ENCODE data around the gene BBS9. TPM values are rescaled to one million over a fixed set of nuclear protein-coding genes. Genes with fewer than 3 reads are reported as not detected.

BBS9 gene
- total and polyA plus RNA-seq, 7 donors = 2.4 to 36.6 (median 30.5) TPM

DNA sequence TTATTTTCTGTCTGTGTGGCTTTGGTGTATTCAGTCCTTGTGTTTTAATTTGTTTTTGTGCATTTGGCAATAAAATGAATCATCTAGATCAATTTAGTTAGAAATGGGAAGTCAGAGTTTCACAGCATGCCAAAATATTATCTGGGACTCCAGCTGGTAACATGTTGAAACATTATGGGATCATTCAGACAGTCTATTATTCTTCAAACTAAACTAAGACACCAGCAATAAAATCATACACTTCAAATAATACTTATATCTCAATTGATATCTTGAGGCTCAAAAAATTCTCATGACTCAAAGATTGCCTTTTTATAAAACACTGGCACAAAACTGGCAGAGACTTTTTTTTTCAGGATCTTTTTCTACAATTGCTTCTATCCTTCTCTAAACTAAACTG lies 14.4 kb upstream of the BBS9 start:
- Histone ChIP-seq H3K9me3 (no peaks in the 10 kb centered on the region), H3K27ac (no peak overlapping the region), H3K4me3 (no peak overlapping the region), H3K36me3 (no peaks in the 10 kb centered on the region), H3K27me3 (no peaks in the 10 kb centered on the region), H3K4me1 (peaks cover 0 to under 1% (median 0%) of the 10 kb centered on the region in 4 donors)
- TF ChIP-seq, protein P1, sequence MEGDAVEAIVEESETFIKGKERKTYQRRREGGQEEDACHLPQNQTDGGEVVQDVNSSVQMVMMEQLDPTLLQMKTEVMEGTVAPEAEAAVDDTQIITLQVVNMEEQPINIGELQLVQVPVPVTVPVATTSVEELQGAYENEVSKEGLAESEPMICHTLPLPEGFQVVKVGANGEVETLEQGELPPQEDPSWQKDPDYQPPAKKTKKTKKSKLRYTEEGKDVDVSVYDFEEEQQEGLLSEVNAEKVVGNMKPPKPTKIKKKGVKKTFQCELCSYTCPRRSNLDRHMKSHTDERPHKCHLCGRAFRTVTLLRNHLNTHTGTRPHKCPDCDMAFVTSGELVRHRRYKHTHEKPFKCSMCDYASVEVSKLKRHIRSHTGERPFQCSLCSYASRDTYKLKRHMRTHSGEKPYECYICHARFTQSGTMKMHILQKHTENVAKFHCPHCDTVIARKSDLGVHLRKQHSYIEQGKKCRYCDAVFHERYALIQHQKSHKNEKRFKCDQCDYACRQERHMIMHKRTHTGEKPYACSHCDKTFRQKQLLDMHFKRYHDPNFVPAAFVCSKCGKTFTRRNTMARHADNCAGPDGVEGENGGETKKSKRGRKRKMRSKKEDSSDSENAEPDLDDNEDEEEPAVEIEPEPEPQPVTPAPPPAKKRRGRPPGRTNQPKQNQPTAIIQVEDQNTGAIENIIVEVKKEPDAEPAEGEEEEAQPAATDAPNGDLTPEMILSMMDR (IDR thresholded peaks at IDR 0.05) = no peak
- TF ChIP-seq POLR2AphosphoS5 (IDR thresholded peaks at IDR 0.05) = no peak
- no peak for TF ChIP-seq EP300 (IDR thresholded peaks at IDR 0.05)
- no peak for TF ChIP-seq POLR2A (IDR thresholded peaks at IDR 0.05)
- DNase-seq = no peak
- intact Hi-C loops (cut with DNase I) = no loop called here

DNA sequence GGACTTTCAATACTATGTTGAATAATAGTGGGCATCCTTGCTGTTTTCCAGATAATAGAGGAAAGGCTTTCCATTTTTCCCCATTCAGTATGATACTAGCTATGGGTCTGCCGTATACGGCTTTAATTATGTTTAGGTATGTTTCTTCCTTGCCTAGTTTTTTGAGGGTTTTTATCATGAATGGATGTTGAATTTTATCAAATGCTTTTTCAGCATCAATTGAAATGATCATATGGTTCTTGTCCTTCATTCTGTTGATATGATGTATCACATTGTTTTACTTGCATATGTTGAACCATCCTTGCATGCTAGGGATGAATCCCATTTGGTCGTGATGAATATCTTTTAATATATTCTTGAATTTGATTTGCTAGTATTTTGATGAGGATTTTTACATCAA lies 11.0 kb upstream of the BBS9 start:
- no peaks in the 10 kb centered on the region for H3K4me1 ChIP-seq
- H3K27ac ChIP-seq = no peak overlapping the region
- DNase-seq = no peak
- no peak overlapping the region for H3K4me3 ChIP-seq
- TF ChIP-seq POLR2AphosphoS5 (IDR thresholded peaks at IDR 0.05) = no peak
- no peak for TF ChIP-seq POLR2A (IDR thresholded peaks at IDR 0.05)
- TF ChIP-seq EP300 (IDR thresholded peaks at IDR 0.05) = no peak
- TF ChIP-seq, protein P1 (IDR thresholded peaks at IDR 0.05) = no peak
- H3K9me3 ChIP-seq = no peaks in the 10 kb centered on the region
- intact Hi-C loops (cut with DNase I) = no loop called here
- H3K36me3 ChIP-seq = no peaks in the 10 kb centered on the region
- no peaks in the 10 kb centered on the region for H3K27me3 ChIP-seq
- WGBS, 2 donors = 95 to 96% methylated on average over 3 of the region's 3 CpGs

DNA sequence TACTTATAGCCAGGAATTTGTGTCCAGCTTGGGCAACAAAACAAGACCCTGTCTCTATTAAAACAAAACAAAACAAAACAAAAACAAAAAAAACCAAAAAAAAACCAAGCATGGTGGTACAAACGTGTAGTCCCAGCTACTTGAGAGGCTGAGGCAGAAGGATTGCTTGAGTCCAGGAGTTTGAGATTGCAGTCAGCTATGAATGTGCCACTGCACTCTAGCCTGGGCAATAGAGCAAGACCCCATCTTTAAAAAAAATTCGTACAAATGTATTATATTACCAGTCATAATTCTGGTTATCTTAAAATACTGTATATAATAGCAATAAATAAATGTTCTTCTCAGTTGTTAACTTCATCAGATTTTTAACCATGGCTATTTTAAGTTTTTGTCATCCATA lies 2.3 kb upstream of the BBS9 start:
- 48 to 79% methylated on average over 2 of the region's 2 CpGs for WGBS, 2 donors

DNA sequence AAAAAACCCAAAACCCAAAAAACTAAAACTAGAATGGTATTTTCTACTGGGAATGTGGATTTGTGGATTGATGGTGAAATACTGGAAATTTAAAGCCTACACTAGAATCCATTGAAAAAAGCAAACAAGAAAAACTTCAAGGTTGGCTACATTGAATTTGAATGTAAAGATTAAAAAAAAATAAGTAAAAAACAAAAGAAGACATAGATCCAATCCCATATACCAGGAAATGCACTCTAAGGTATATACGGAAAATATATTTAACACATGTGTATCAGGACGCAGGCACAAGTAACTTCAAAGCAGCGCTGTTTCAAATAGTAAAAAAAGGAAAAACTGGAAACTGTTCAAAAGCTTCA lies 754 bp upstream of the BBS9 start:
- no peaks in the 10 kb centered on the region for H3K9me3 ChIP-seq
- intact Hi-C loops (cut with DNase I) = loop anchor here (5.0 kb wide), 1 partner anchor 631 kb away; the partner anchor contains the start of gene AVL9
- no peaks in the 10 kb centered on the region for H3K36me3 ChIP-seq
- WGBS, 2 donors = 0% methylated on average over 3 of the region's 3 CpGs
- no peak for DNase-seq
- H3K4me1 ChIP-seq = peaks cover 0 to 30% (median 16%) of the 10 kb centered on the region in 4 donors
- no peaks in the 10 kb centered on the region for H3K27me3 ChIP-seq
- TF ChIP-seq POLR2AphosphoS5 (IDR thresholded peaks at IDR 0.05) (no peak), POLR2A (IDR thresholded peaks at IDR 0.05) (no peak), EP300 (IDR thresholded peaks at IDR 0.05) (no peak)
- TF ChIP-seq, protein P1 (IDR thresholded peaks at IDR 0.05) = no peak
- H3K4me3 ChIP-seq = peak overlapping the region; percentile 72 to 84 (median 74)
- peak overlapping the region; percentile 86 to 88 (median 88) for H3K27ac ChIP-seq

More for the DNA sequence above, 2.3 kb upstream of the BBS9 start:
- Histone ChIP-seq H3K9me3 (no peaks in the 10 kb centered on the region), H3K27me3 (no peaks in the 10 kb centered on the region), H3K36me3 (no peaks in the 10 kb centered on the region), H3K4me3 (no peak overlapping the region), H3K27ac (no peak overlapping the region), H3K4me1 (peaks cover 0 to 22% (median 16%) of the 10 kb centered on the region in 4 donors)
- TF ChIP-seq POLR2AphosphoS5 (IDR thresholded peaks at IDR 0.05) (no peak), POLR2A (IDR thresholded peaks at IDR 0.05) (no peak), EP300 (IDR thresholded peaks at IDR 0.05) (no peak)
- TF ChIP-seq, protein P1 (IDR thresholded peaks at IDR 0.05) = no peak
- intact Hi-C loops (cut with DNase I) = loop anchor here (5.0 kb wide), 1 partner anchor 630 kb away; the partner anchor contains the start of gene AVL9
- DNase-seq = no peak

DNA sequence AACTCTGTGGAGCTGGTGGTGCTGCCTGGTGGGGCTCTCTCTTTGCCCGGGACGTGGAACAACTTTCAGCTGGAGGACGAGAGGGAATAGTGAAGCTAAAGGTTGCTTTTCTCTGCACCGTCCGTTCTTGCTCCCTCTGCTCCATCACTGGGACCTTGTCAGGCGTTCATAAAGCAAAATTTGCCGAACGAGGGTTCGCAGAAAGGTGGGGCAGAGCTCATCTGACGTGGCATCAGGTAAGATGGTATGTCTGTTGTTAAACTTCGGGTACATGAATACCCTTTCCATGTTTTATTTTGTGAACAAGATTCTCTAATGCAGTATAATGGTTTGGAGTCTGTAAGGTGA lies 416 bp downstream of the BBS9 start:
- Histone ChIP-seq H3K36me3 (no peaks in the 10 kb centered on the region), H3K4me3 (peak overlapping the region; percentile 72 to 84 (median 74)), H3K27me3 (no peaks in the 10 kb centered on the region), H3K4me1 (peaks cover 0 to 30% (median 16%) of the 10 kb centered on the region in 4 donors), H3K27ac (peak overlapping the region; percentile 86 to 88 (median 88)), H3K9me3 (no peaks in the 10 kb centered on the region)
- intact Hi-C loops (cut with DNase I) = loop anchor here (5.0 kb wide), 1 partner anchor 632 kb away; the partner anchor contains the start of gene AVL9
- DNase-seq = no peak
- TF ChIP-seq POLR2AphosphoS5 (IDR thresholded peaks at IDR 0.05) = no peak
- no peak for TF ChIP-seq POLR2A (IDR thresholded peaks at IDR 0.05)
- TF ChIP-seq, protein P1 (IDR thresholded peaks at IDR 0.05) = no peak
- no peak for TF ChIP-seq EP300 (IDR thresholded peaks at IDR 0.05)
- 0% methylated on average over 11 of the region's 11 CpGs for WGBS, 2 donors
